DOHH2 (cell line): Measurements from ENCODE around the gene IGSF9.

Source experiments
- H3F3A ChIP-seq: fragments of 200-600 bp; sonication (generic), shearing (Covaris generic); 2 replicates; pipeline ENCODE4 v1.6.0; 2016; ENCODE audit warnings: antibody characterized with exemption, mild to moderate bottlenecking; ENCODE audit not compliant: control insufficient read depth, insufficient read depth
- H3K27ac ChIP-seq: fragments of 200-600 bp; sonication (generic); 2 replicates; pipeline ENCODE4 v1.5.1; 2014; ENCODE audit warnings: low read depth, mild to moderate bottlenecking, low read length, moderate library complexity
- H3K27me3 ChIP-seq: fragments of 200-600 bp; sonication (generic); 2 replicates; pipeline ENCODE4 v1.6.1; 2014; ENCODE audit warnings: mild to moderate bottlenecking, low read length, mixed read lengths; ENCODE audit not compliant: control insufficient read depth
- H3K36me3 ChIP-seq: fragments of 200-600 bp; sonication (generic); 2 replicates; pipeline ENCODE4 v1.6.1; 2014; ENCODE audit warnings: mild to moderate bottlenecking, low read length, moderate library complexity, mixed read lengths; ENCODE audit not compliant: control insufficient read depth
- H3K4me1 ChIP-seq: fragments of 200-600 bp; sonication (generic); 2 replicates; pipeline ENCODE4 v1.6.1; 2014; ENCODE audit warnings: mild to moderate bottlenecking, low read length, mixed read lengths; ENCODE audit not compliant: control insufficient read depth
- H3K4me2 ChIP-seq: fragments of 200-600 bp; sonication (generic); 2 replicates; pipeline ENCODE4 v1.6.0; 2014; ENCODE audit warnings: mild to moderate bottlenecking, low read length, moderate library complexity
- H3K4me3 ChIP-seq: fragments of 200-600 bp; sonication (generic); 2 replicates; pipeline ENCODE4 v1.5.1; 2014; ENCODE audit warnings: mild to moderate bottlenecking, low read length, mixed read lengths
- H3K79me2 ChIP-seq: fragments of 200-600 bp; sonication (generic); 2 replicates; pipeline ENCODE4 v1.6.1; 2014; ENCODE audit warnings: mild to moderate bottlenecking, low read length, mixed read lengths; ENCODE audit not compliant: control insufficient read depth
- H3K9me2 ChIP-seq: fragments of 200-600 bp; sonication (generic); replicated peaks from 2 replicates; pipeline ENCODE4 v1.6.1; 2014; ENCODE audit warnings: mild to moderate bottlenecking, low read length, mixed read lengths; ENCODE audit not compliant: control insufficient read depth
- H3K9me3 ChIP-seq: fragments of 200-600 bp; sonication (generic); 2 replicates; pipeline ENCODE4 v1.6.1; 2014; ENCODE audit warnings: antibody characterized with exemption, low read length, mixed read lengths; ENCODE audit not compliant: control insufficient read depth, insufficient read depth
- H4K20me1 ChIP-seq: fragments of 200-600 bp; sonication (generic); 2 replicates; pipeline ENCODE4 v1.6.0; 2014; ENCODE audit warnings: low read depth, mild to moderate bottlenecking, antibody characterized with exemption, low read length, moderate library complexity; ENCODE audit not compliant: control insufficient read depth, insufficient read depth
- EZH2phosphoT487 ChIP-seq: fragments of 200-600 bp; sonication (generic); IDR thresholded peaks from 2 replicates; pipeline ENCODE4 v1.6.1; 2017; ENCODE audit warnings: borderline replicate concordance, mild to moderate bottlenecking, antibody characterized with exemption, low read length, moderate library complexity, mixed read lengths
- TF ChIP-seq, protein P1 (sequence below): fragments of 200-600 bp; sonication (generic); IDR thresholded peaks from one replicate; pipeline ENCODE4 v1.5.1; 2014; ENCODE audit warnings: antibody characterized with exemption, mild to moderate bottlenecking, low read depth, low read length; ENCODE audit not compliant: poor library complexity, severe bottlenecking

Gene IGSF9

DNA sequence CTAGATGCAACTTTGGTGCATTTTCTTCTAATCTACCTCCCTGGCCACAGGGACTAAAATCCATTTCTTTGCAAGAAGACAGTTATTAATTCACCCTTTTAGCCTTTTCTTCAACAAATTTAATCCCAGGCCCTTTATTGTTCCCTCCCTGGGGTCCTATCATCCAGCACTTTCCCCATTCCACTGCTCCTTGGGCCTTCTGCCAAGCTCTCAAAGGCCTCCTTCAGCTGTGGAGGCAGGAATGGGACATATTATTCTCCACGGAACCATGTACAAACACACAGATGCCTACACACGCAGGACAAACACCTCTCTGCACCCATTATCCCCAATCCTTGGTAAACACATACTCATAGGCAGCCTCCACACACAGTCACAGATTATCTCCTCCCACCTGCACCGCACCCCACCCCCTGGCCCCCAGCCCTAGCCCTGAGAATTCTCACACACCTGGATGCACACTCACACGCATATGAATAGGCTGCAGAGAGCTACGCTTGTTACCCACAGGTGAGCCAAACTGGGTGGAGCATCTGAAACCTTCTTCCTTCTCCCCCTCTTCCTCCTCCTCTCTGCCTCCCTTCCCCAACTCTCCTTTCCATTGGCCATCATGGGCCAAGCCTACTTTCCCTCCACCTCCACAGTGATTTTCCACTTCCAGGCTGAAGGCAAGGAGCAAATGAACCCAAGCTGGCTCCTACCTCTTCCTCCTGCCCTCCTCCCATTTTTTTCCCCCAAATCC, 31.8 kb downstream of the IGSF9 start:
- Histone ChIP-seq H3K27ac (no peak overlapping the region), H3K9me3 (no peaks in the 10 kb centered on the region), H3K4me2 (no peak overlapping the region), H3K27me3 (no peaks in the 10 kb centered on the region), H3K9me2 (no peaks in the 10 kb centered on the region), H3K4me3 (no peak overlapping the region), H3K4me1 (peaks cover 12% of the 10 kb centered on the region), H3K79me2 (no peaks in the 10 kb centered on the region), H3K36me3 (peaks cover 27% of the 10 kb centered on the region), H3F3A (peaks cover 5% of the 10 kb centered on the region), H4K20me1 (no peaks in the 10 kb centered on the region)
- no peak for TF ChIP-seq EZH2phosphoT487
- TF ChIP-seq, protein P1, sequence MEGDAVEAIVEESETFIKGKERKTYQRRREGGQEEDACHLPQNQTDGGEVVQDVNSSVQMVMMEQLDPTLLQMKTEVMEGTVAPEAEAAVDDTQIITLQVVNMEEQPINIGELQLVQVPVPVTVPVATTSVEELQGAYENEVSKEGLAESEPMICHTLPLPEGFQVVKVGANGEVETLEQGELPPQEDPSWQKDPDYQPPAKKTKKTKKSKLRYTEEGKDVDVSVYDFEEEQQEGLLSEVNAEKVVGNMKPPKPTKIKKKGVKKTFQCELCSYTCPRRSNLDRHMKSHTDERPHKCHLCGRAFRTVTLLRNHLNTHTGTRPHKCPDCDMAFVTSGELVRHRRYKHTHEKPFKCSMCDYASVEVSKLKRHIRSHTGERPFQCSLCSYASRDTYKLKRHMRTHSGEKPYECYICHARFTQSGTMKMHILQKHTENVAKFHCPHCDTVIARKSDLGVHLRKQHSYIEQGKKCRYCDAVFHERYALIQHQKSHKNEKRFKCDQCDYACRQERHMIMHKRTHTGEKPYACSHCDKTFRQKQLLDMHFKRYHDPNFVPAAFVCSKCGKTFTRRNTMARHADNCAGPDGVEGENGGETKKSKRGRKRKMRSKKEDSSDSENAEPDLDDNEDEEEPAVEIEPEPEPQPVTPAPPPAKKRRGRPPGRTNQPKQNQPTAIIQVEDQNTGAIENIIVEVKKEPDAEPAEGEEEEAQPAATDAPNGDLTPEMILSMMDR = no peak

DNA sequence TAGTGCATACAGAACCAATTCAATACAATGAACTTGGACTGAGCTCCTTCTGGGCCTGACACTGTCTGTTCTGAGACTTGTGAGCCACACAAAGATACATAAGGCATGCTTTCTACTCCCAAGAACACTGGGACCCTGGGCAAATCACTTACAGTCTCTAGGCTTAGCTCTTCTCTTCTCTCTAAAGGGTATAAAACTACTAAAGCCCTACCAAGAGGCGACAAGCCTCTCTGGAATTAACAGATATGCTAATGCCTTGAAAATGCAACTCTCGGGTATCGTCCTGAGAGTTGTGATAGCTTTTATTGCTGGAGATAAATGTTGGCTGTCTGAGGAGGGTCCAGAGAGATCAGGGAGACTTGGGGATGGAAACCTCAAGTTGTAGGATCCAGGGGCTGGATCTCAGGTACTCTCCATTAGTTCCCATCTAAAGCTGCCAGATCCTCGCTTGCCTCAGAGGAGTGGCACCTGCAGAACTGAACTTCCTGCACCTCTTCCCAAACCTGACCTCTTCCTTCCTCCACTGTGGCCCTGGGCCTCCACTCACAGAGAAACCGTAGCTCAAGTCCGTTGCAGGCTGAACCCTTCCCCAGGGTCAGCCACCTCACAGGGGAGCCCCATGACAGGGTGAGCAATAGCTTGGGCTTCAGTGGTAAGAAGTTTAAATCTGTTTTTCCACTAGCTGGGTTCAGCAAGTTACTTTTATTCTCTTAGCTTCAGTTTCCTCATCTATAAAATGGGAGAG, 33.9 kb downstream of the IGSF9 start:
- Histone ChIP-seq H3F3A (peaks cover 5% of the 10 kb centered on the region), H3K79me2 (no peaks in the 10 kb centered on the region), H3K36me3 (peaks cover 11% of the 10 kb centered on the region), H3K9me3 (no peaks in the 10 kb centered on the region), H3K27me3 (no peaks in the 10 kb centered on the region), H3K4me2 (no peak overlapping the region), H3K27ac (no peak overlapping the region), H3K9me2 (no peaks in the 10 kb centered on the region), H3K4me3 (no peak overlapping the region), H3K4me1 (peaks cover 12% of the 10 kb centered on the region), H4K20me1 (no peaks in the 10 kb centered on the region)
- TF ChIP-seq EZH2phosphoT487 = no peak
- TF ChIP-seq, protein P1 = no peak

DNA sequence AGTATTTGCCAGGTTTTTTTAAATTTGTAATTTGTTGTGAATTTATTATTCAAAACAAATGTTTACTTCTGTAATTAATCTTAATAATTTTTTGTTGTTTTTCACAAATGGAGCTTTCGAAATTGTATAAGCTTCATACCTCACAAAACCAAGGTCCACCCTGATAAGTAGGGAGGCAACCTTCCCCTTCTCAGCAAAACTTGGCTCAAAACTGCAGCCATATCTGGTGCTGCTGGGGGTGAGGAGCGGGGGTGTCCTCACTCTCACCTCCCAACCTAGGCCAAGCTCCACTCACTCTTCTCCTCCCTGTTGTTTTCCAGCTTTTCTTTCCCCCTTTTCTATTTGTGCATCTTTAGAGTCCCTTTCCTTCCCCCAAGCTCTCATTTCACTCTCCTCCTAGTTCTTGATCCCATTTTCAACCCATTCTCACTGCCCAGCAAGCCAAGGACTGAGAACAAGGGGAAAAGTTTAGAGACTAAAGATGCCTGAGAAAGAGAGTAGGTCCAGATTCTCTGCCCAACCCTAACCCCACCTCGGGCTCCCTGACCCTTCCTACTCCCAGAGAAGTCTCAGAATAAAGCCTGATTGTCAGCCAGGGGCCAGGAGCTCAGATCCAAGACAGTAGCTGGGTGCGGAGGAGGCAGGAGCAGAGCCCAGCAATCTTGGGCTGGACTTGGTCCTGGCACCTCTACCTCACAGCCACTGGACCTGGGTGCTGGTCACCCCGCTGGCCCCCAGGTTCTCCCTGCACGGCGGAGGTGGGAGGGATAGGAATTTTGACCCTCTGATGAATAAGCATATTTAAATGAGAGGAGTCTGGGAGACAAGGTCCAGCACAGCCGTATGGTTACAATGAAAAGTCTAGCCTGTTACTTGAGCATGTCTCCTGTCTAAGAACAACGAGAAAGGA, 37.1 kb downstream of the IGSF9 start:
- no peaks in the 10 kb centered on the region for H4K20me1 ChIP-seq
- H3F3A ChIP-seq = no peaks in the 10 kb centered on the region
- H3K27me3 ChIP-seq = no peaks in the 10 kb centered on the region
- peaks cover 12% of the 10 kb centered on the region for H3K4me1 ChIP-seq
- H3K36me3 ChIP-seq = no peaks in the 10 kb centered on the region
- H3K27ac ChIP-seq = no peak overlapping the region
- TF ChIP-seq EZH2phosphoT487 = no peak
- TF ChIP-seq, protein P1 = no peak
- H3K79me2 ChIP-seq = no peaks in the 10 kb centered on the region
- H3K9me3 ChIP-seq = no peaks in the 10 kb centered on the region
- no peaks in the 10 kb centered on the region for H3K9me2 ChIP-seq
- H3K4me2 ChIP-seq = no peak overlapping the region
- H3K4me3 ChIP-seq = no peak overlapping the region
